WTC11 (cell line): Measurements from ENCODE around the gene ZNF341. TPM values are rescaled to one million over a fixed set of nuclear protein-coding genes. Genes with fewer than 3 reads are reported as not detected.

Experiments
- ATAC-seq: fragments of 200-7000 bp; cut with Tn5 transposase; 2 replicates; pipeline ENCODE4 v1.10.0; 2021; ENCODE audit warnings: mild to moderate bottlenecking, moderate library complexity
- CTCF ChIA-PET: fragments of 300-600 bp; sonication (Branson Sonifier 250); formaldehyde crosslinking; loops from one replicate; lab custom pipeline; 2021; ENCODE audit warnings: antibody characterized with exemption; lab: Charles Lee
- POLR2A ChIA-PET: fragments of 350-600 bp; sonication (Branson Sonifier 250); formaldehyde crosslinking; loops from one replicate; lab custom pipeline; 2021; ENCODE audit warnings: antibody characterized with exemption; lab: Charles Lee
- DNase-seq: peaks from one replicate; pipeline ENCODE4 v3.0.0; 2021; ENCODE audit warnings: low spot score
- H3K27ac Mint-ChIP-seq: 2 replicates; pipeline ENCODE4 v1.8.0; 2021; ENCODE audit warnings: mixed read lengths
- H3K27me3 Mint-ChIP-seq: 2 replicates; pipeline ENCODE4 v1.8.0; 2021; ENCODE audit warnings: low read depth, mild to moderate bottlenecking, moderate library complexity, mixed read lengths
- H3K36me3 Mint-ChIP-seq: 2 replicates; pipeline ENCODE4 v1.8.0; 2021; ENCODE audit warnings: mixed read lengths
- H3K4me1 Mint-ChIP-seq: 2 replicates; pipeline ENCODE4 v1.8.0; 2022; ENCODE audit warnings: mixed read lengths
- H3K4me3 Mint-ChIP-seq: 2 replicates; pipeline ENCODE4 v1.8.0; 2021; ENCODE audit warnings: mild to moderate bottlenecking, moderate library complexity, mixed read lengths
- H3K9me3 Mint-ChIP-seq: 2 replicates; pipeline ENCODE4 v1.8.0; 2021; ENCODE audit warnings: mixed read lengths
- CBFB ChIP-seq: sonication (generic); formaldehyde crosslinking; IDR thresholded peaks from 2 replicates; pipeline ENCODE4 v1.8.1; 2022; ENCODE audit warnings: mild to moderate bottlenecking, low read depth, missing genetic modification reagents
- CREB1 ChIP-seq: sonication (generic); formaldehyde crosslinking; IDR thresholded peaks from 2 replicates; pipeline ENCODE4 v1.8.0; 2023; ENCODE audit warnings: mild to moderate bottlenecking, missing genetic modification reagents
- ELF4 ChIP-seq: sonication (generic); formaldehyde crosslinking; IDR thresholded peaks from 2 replicates; pipeline ENCODE4 v1.8.1; 2022; ENCODE audit warnings: low read depth, mild to moderate bottlenecking, moderate library complexity, missing genetic modification reagents
- ESRRA ChIP-seq: sonication (generic); formaldehyde crosslinking; IDR thresholded peaks from 2 replicates; pipeline ENCODE4 v1.8.1; 2022; ENCODE audit warnings: mild to moderate bottlenecking, missing genetic modification reagents, borderline replicate concordance
- ETV6 ChIP-seq: sonication (generic); formaldehyde crosslinking; IDR thresholded peaks from 2 replicates; pipeline ENCODE4 v1.8.1; 2022; ENCODE audit warnings: mild to moderate bottlenecking, missing genetic modification reagents
- FOXK1 ChIP-seq: sonication (generic); formaldehyde crosslinking; IDR thresholded peaks from 2 replicates; pipeline ENCODE4 v1.8.0; 2022; ENCODE audit warnings: mild to moderate bottlenecking, moderate library complexity, missing genetic modification reagents
- GTF2I ChIP-seq: fragments of 250-450 bp; sonication (Bioruptor Pico); conservative IDR thresholded peaks from 2 replicates; pipeline ENCODE4 v1.4.0; 2021; ENCODE audit warnings: mild to moderate bottlenecking
- JUN ChIP-seq: sonication (generic); formaldehyde crosslinking; IDR thresholded peaks from 2 replicates; pipeline ENCODE4 v1.8.0; 2023; ENCODE audit warnings: mild to moderate bottlenecking, missing genetic modification reagents
- MYBL2 ChIP-seq: sonication (generic); formaldehyde crosslinking; IDR thresholded peaks from 2 replicates; pipeline ENCODE4 v1.8.1; 2023; ENCODE audit warnings: mild to moderate bottlenecking, moderate library complexity, missing genetic modification reagents
- NFE2L1 ChIP-seq: sonication (generic); formaldehyde crosslinking; IDR thresholded peaks from 2 replicates; pipeline ENCODE4 v1.8.1; 2023; ENCODE audit warnings: missing genetic modification reagents
- NR1H2 ChIP-seq: sonication (generic); formaldehyde crosslinking; IDR thresholded peaks from 2 replicates; pipeline ENCODE4 v1.9.0; 2021; ENCODE audit warnings: mild to moderate bottlenecking, moderate library complexity, missing genetic modification reagents
- RELA ChIP-seq: sonication (generic); formaldehyde crosslinking; IDR thresholded peaks from 2 replicates; pipeline ENCODE4 v1.8.1; 2022; ENCODE audit warnings: missing genetic modification reagents, mild to moderate bottlenecking, borderline replicate concordance
- SMAD4 ChIP-seq: sonication (generic); formaldehyde crosslinking; IDR thresholded peaks from 2 replicates; pipeline ENCODE4 v1.8.0; 2022; ENCODE audit warnings: mild to moderate bottlenecking, missing genetic modification reagents
- SP1 ChIP-seq: sonication (generic); formaldehyde crosslinking; conservative IDR thresholded peaks from 2 replicates; pipeline ENCODE4 v1.8.1; 2022; ENCODE audit warnings: missing genetic modification reagents
- TEAD4 ChIP-seq: sonication (generic); formaldehyde crosslinking; IDR thresholded peaks from 2 replicates; pipeline ENCODE4 v1.8.0; 2022; ENCODE audit warnings: mild to moderate bottlenecking, missing genetic modification reagents
- ZNF121 ChIP-seq: sonication (generic); formaldehyde crosslinking; IDR thresholded peaks from 2 replicates; pipeline ENCODE4 v1.8.0; 2023; ENCODE audit warnings: missing genetic modification reagents
- ZNF232 ChIP-seq: sonication (generic); formaldehyde crosslinking; IDR thresholded peaks from 2 replicates; pipeline ENCODE4 v1.8.0; 2022; ENCODE audit warnings: mild to moderate bottlenecking, missing genetic modification reagents
- ZNF263 ChIP-seq: sonication (generic); formaldehyde crosslinking; IDR thresholded peaks from 2 replicates; pipeline ENCODE4 v1.8.1; 2022; ENCODE audit warnings: low read depth, mild to moderate bottlenecking, moderate library complexity, missing genetic modification reagents
- total RNA-seq: library from RNA; stranded (reverse); gene quantifications from 3 replicates; pipeline ENCODE4 v1.2.3, GENCODE V29; 2021
- TF ChIP-seq, protein P1 (sequence below): sonication (generic); formaldehyde crosslinking; IDR thresholded peaks from 2 replicates; pipeline ENCODE4 v1.8.1; 2022; ENCODE audit warnings: mild to moderate bottlenecking, missing genetic modification reagents, moderate library complexity, borderline replicate concordance
- TF ChIP-seq, protein P2 (sequence below): sonication (generic); formaldehyde crosslinking; conservative IDR thresholded peaks from 2 replicates; pipeline ENCODE4 v1.8.1; 2023; ENCODE audit warnings: mild to moderate bottlenecking, low read depth, missing genetic modification reagents, moderate library complexity
- TF ChIP-seq, protein P3 (sequence below): fragments of 250-450 bp; sonication (Bioruptor Pico); IDR thresholded peaks from 2 replicates; pipeline ENCODE4 v1.9.0; 2021; ENCODE audit warnings: mild to moderate bottlenecking, borderline replicate concordance
- TF ChIP-seq, protein P4 (sequence below): sonication (generic); formaldehyde crosslinking; IDR thresholded peaks from 2 replicates; pipeline ENCODE4 v1.8.0; 2022; ENCODE audit warnings: mild to moderate bottlenecking, missing genetic modification reagents
- TF ChIP-seq, protein P5 (sequence below): sonication (generic); formaldehyde crosslinking; IDR thresholded peaks from 2 replicates; pipeline ENCODE4 v1.8.1; 2022; ENCODE audit warnings: mild to moderate bottlenecking, moderate library complexity, missing genetic modification reagents
- TF ChIP-seq, protein P6 (sequence below): sonication (generic); formaldehyde crosslinking; IDR thresholded peaks from 2 replicates; pipeline ENCODE4 v1.8.1; 2023; ENCODE audit warnings: mild to moderate bottlenecking, missing genetic modification reagents, moderate library complexity

The ZNF341 gene
- total RNA-seq, 1 experiment from 2014 or later = 9.6 TPM

DNA sequence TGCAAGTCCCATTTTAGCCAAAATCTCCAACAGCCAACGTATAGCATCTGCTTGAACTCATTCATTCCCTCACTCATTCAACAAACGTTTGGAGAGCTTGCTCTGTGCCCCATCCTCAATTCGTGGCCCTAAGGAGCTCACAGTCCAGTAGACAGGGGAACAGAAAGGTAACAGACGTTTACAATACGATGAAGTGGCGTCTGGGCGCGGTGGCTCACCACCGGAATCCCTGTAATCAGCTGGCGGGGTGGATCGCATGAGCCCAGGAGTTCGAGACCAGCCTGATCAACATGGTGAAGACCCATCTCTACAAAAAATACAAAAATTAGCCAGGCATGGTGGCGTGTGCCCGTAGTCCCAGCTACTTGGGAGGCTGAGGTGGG is 44.8 kb upstream of the ZNF341 start:
- ChIA-PET POLR2A (no interaction called here), CTCF (interaction anchor here (0.6 to 1.7 kb wide), 7 partner anchors 19 to 216 kb away, joined by 3 to 7 read pairs (median 4); partner anchors contain the start of genes ACTL10, PXMP4 and ZNF341)
- DNase-seq (no peak), ATAC-seq (no peak)
- Mint-ChIP-seq H3K9me3 (no peaks in the 10 kb centered on the region), H3K4me3 (peak overlapping the region; percentile 60), H3K4me1 (peaks cover 25% of the 10 kb centered on the region), H3K27me3 (peaks cover 30% of the 10 kb centered on the region), H3K36me3 (no peaks in the 10 kb centered on the region), H3K27ac (peak overlapping the region; percentile 85)
- no peak for TF ChIP-seq ELF4 (CRISPR knock-in tag)
- no peak for TF ChIP-seq CBFB (CRISPR knock-in tag)
- TF ChIP-seq FOXK1 (CRISPR knock-in tag) = no peak
- no peak for TF ChIP-seq NFE2L1 (CRISPR knock-in tag)
- no peak for TF ChIP-seq CREB1 (CRISPR knock-in tag)
- TF ChIP-seq SP1 = no peak
- TF ChIP-seq ZNF263 (CRISPR knock-in tag) = no peak
- TF ChIP-seq, protein P1, sequence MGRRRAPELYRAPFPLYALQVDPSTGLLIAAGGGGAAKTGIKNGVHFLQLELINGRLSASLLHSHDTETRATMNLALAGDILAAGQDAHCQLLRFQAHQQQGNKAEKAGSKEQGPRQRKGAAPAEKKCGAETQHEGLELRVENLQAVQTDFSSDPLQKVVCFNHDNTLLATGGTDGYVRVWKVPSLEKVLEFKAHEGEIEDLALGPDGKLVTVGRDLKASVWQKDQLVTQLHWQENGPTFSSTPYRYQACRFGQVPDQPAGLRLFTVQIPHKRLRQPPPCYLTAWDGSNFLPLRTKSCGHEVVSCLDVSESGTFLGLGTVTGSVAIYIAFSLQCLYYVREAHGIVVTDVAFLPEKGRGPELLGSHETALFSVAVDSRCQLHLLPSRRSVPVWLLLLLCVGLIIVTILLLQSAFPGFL (CRISPR knock-in tag) = no peak
- TF ChIP-seq ETV6 = no peak
- TF ChIP-seq, protein P2, sequence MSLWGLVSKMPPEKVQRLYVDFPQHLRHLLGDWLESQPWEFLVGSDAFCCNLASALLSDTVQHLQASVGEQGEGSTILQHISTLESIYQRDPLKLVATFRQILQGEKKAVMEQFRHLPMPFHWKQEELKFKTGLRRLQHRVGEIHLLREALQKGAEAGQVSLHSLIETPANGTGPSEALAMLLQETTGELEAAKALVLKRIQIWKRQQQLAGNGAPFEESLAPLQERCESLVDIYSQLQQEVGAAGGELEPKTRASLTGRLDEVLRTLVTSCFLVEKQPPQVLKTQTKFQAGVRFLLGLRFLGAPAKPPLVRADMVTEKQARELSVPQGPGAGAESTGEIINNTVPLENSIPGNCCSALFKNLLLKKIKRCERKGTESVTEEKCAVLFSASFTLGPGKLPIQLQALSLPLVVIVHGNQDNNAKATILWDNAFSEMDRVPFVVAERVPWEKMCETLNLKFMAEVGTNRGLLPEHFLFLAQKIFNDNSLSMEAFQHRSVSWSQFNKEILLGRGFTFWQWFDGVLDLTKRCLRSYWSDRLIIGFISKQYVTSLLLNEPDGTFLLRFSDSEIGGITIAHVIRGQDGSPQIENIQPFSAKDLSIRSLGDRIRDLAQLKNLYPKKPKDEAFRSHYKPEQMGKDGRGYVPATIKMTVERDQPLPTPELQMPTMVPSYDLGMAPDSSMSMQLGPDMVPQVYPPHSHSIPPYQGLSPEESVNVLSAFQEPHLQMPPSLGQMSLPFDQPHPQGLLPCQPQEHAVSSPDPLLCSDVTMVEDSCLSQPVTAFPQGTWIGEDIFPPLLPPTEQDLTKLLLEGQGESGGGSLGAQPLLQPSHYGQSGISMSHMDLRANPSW (CRISPR knock-in tag) = no peak

DNA sequence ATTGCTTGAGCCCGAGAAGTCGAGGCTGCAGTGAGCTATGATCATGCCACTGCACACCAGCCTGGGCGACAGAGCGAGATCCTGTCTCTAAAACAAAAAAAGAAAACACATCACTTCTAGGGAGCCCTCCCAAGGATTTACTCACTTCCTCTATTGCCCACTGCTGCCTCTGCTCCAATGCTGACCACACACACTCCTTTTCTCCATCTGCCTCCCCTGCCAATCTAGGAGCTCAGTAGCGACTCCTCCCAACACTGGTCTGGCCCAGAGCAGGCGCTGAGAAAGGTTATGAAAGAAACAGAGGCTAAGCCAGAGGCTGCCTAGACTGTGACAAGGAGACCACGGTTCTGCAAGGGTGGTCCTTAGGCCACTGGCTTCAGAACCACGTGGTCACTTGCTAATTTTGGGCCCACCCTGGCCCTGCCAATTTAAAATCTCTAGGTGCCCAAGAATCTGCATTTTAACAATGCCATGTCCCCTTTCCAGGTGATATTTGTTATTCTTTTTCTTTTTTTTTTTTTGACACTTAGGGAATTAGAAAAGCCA is 44.4 kb upstream of the ZNF341 start:
- ATAC-seq (no peak), DNase-seq (no peak)
- ChIA-PET POLR2A (no interaction called here), CTCF (interaction anchor here (0.6 to 1.7 kb wide), 7 partner anchors 19 to 215 kb away, joined by 3 to 7 read pairs (median 4); partner anchors contain the start of genes ACTL10 and ZNF341)
- H3K9me3 Mint-ChIP-seq = no peaks in the 10 kb centered on the region
- peaks cover 30% of the 10 kb centered on the region for H3K27me3 Mint-ChIP-seq
- H3K27ac Mint-ChIP-seq = no peak overlapping the region
- no peak overlapping the region for H3K4me3 Mint-ChIP-seq
- H3K36me3 Mint-ChIP-seq = no peaks in the 10 kb centered on the region
- H3K4me1 Mint-ChIP-seq = peaks cover 24% of the 10 kb centered on the region
- no peak for TF ChIP-seq MYBL2 (CRISPR knock-in tag)
- TF ChIP-seq TEAD4 = no peak
- TF ChIP-seq ZNF121 (CRISPR knock-in tag) = no peak
- TF ChIP-seq SP1 = no peak
- TF ChIP-seq JUN (CRISPR knock-in tag) = no peak
- no peak for TF ChIP-seq FOXK1 (CRISPR knock-in tag)
- TF ChIP-seq, protein P3, sequence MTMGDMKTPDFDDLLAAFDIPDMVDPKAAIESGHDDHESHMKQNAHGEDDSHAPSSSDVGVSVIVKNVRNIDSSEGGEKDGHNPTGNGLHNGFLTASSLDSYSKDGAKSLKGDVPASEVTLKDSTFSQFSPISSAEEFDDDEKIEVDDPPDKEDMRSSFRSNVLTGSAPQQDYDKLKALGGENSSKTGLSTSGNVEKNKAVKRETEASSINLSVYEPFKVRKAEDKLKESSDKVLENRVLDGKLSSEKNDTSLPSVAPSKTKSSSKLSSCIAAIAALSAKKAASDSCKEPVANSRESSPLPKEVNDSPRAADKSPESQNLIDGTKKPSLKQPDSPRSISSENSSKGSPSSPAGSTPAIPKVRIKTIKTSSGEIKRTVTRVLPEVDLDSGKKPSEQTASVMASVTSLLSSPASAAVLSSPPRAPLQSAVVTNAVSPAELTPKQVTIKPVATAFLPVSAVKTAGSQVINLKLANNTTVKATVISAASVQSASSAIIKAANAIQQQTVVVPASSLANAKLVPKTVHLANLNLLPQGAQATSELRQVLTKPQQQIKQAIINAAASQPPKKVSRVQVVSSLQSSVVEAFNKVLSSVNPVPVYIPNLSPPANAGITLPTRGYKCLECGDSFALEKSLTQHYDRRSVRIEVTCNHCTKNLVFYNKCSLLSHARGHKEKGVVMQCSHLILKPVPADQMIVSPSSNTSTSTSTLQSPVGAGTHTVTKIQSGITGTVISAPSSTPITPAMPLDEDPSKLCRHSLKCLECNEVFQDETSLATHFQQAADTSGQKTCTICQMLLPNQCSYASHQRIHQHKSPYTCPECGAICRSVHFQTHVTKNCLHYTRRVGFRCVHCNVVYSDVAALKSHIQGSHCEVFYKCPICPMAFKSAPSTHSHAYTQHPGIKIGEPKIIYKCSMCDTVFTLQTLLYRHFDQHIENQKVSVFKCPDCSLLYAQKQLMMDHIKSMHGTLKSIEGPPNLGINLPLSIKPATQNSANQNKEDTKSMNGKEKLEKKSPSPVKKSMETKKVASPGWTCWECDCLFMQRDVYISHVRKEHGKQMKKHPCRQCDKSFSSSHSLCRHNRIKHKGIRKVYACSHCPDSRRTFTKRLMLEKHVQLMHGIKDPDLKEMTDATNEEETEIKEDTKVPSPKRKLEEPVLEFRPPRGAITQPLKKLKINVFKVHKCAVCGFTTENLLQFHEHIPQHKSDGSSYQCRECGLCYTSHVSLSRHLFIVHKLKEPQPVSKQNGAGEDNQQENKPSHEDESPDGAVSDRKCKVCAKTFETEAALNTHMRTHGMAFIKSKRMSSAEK (CRISPR knock-in tag) = no peak
- TF ChIP-seq CREB1 (CRISPR knock-in tag) = no peak
- TF ChIP-seq SMAD4 (CRISPR knock-in tag) = no peak
- TF ChIP-seq, protein P4, sequence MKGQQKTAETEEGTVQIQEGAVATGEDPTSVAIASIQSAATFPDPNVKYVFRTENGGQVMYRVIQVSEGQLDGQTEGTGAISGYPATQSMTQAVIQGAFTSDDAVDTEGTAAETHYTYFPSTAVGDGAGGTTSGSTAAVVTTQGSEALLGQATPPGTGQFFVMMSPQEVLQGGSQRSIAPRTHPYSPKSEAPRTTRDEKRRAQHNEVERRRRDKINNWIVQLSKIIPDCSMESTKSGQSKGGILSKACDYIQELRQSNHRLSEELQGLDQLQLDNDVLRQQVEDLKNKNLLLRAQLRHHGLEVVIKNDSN = no peak
- TF ChIP-seq, protein P5, sequence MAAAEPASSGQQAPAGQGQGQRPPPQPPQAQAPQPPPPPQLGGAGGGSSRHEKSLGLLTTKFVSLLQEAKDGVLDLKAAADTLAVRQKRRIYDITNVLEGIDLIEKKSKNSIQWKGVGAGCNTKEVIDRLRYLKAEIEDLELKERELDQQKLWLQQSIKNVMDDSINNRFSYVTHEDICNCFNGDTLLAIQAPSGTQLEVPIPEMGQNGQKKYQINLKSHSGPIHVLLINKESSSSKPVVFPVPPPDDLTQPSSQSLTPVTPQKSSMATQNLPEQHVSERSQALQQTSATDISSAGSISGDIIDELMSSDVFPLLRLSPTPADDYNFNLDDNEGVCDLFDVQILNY (CRISPR knock-in tag) = no peak
- TF ChIP-seq ZNF232 (CRISPR knock-in tag) = no peak
- TF ChIP-seq ESRRA (CRISPR knock-in tag) = no peak
- TF ChIP-seq RELA (CRISPR knock-in tag) = no peak
- TF ChIP-seq NR1H2 (CRISPR knock-in tag) = no peak
- TF ChIP-seq, protein P6, sequence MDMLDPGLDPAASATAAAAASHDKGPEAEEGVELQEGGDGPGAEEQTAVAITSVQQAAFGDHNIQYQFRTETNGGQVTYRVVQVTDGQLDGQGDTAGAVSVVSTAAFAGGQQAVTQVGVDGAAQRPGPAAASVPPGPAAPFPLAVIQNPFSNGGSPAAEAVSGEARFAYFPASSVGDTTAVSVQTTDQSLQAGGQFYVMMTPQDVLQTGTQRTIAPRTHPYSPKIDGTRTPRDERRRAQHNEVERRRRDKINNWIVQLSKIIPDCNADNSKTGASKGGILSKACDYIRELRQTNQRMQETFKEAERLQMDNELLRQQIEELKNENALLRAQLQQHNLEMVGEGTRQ (CRISPR knock-in tag) = no peak
- no peak for TF ChIP-seq GTF2I (CRISPR knock-in tag)
